ENCODE data around the gene TIMP2.
A peak's percentile ranks its signal among the peaks of the same experiment; 100 is the strongest.

The TIMP2 gene

GRCh38 chr17:78836420-78837021 is 88.7 kb downstream of the TIMP2 start:
- DNase-seq (ENCODE audit: low read depth): no peak

GRCh38 chr17:78834571-78834970 is 90.6 kb downstream of the TIMP2 start:
- no peak for DNase-seq (ENCODE audit: low read depth)

- no peak for DNase-seq (ENCODE audit: low read depth)
These were observed 92.7 kb downstream of the TIMP2 start for GRCh38 chr17:78832541-78832810.

- no peak for DNase-seq (ENCODE audit: low read depth)
These were observed 93.3 kb downstream of the TIMP2 start for GRCh38 chr17:78831688-78832540.

GRCh38 chr17:78829477-78829876 is 95.7 kb downstream of the TIMP2 start:
- no peak for DNase-seq (ENCODE audit: low read depth)

- no peak for DNase-seq (ENCODE audit: low read depth)
These were observed 96.6 kb downstream of the TIMP2 start for GRCh38 chr17:78828470-78829185.

- DNase-seq (ENCODE audit: low read depth): no peak
These were observed 98.2 kb downstream of the TIMP2 start for GRCh38 chr17:78826836-78827509.

GRCh38 chr17:78826421-78826820 is 98.8 kb downstream of the TIMP2 start:
- no peak for DNase-seq (ENCODE audit: low read depth)

GRCh38 chr17:78825696-78826095 is 99.5 kb downstream of the TIMP2 start:
- no peak for DNase-seq (ENCODE audit: low read depth)

GRCh38 chr17:78824240-78824639 is 100.9 kb downstream of the TIMP2 start:
- DNase-seq (ENCODE audit: low read depth): no peak

- DNase-seq (ENCODE audit: low read depth): no peak
These were observed 101.7 kb downstream of the TIMP2 start for GRCh38 chr17:78823282-78824046.

- DNase-seq (ENCODE audit: low read depth): no peak
These were observed 102.6 kb downstream of the TIMP2 start for GRCh38 chr17:78822552-78822951.

GRCh38 chr17:78821961-78822360 is 103.2 kb downstream of the TIMP2 start:
- DNase-seq (ENCODE audit: low read depth): no peak

GRCh38 chr17:78820841-78821240 is 104.3 kb downstream of the TIMP2 start:
- no peak for DNase-seq (ENCODE audit: low read depth)

- DNase-seq (ENCODE audit: low read depth): no peak
These were observed 105.1 kb downstream of the TIMP2 start for GRCh38 chr17:78819806-78820792.

- no peak for DNase-seq (ENCODE audit: low read depth)
These were observed 105.8 kb downstream of the TIMP2 start for GRCh38 chr17:78819402-78819801.

GRCh38 chr17:78818932-78819331 is 106.3 kb downstream of the TIMP2 start:
- DNase-seq (ENCODE audit: low read depth): no peak

GRCh38 chr17:78818152-78818846 is 106.9 kb downstream of the TIMP2 start:
- no peak for DNase-seq (ENCODE audit: low read depth)

GRCh38 chr17:78817123-78817522 is 108.1 kb downstream of the TIMP2 start:
- DNase-seq (ENCODE audit: low read depth): peak; percentile 33

- DNase-seq (ENCODE audit: low read depth): no peak
These were observed 109.5 kb downstream of the TIMP2 start for GRCh38 chr17:78815696-78816095.
